Measurements from ENCODE around the gene ANO7.

Gene ANO7

GRCh38 chr2:241202681-241203080, 14.2 kb downstream of the ANO7 start:
- no peaks in the 10 kb centered on the region for H3K9me2 ChIP-seq (replicated peaks; ENCODE audit: control insufficient read depth, low read length)
- no peak overlapping the region for H3K4me2 ChIP-seq (ENCODE audit: low read length)
- H3K9me3 ChIP-seq (ENCODE audit: control insufficient read depth, insufficient read depth, low read length): no peaks in the 10 kb centered on the region
- no peaks in the 10 kb centered on the region for H4K20me1 ChIP-seq (ENCODE audit: control insufficient read depth, insufficient read depth, low read depth, low read length)
- H3K27me3 ChIP-seq (ENCODE audit: control insufficient read depth, low read length): no peaks in the 10 kb centered on the region
- no peaks in the 10 kb centered on the region for H3K79me2 ChIP-seq (ENCODE audit: control insufficient read depth, low read length)
- H3K4me1 ChIP-seq (ENCODE audit: control insufficient read depth, low read length): no peaks in the 10 kb centered on the region
- H3K36me3 ChIP-seq (ENCODE audit: control insufficient read depth, low read length): no peaks in the 10 kb centered on the region
- H3K4me3 ChIP-seq (ENCODE audit: low read length): no peak overlapping the region
- TF ChIP-seq, protein P1, sequence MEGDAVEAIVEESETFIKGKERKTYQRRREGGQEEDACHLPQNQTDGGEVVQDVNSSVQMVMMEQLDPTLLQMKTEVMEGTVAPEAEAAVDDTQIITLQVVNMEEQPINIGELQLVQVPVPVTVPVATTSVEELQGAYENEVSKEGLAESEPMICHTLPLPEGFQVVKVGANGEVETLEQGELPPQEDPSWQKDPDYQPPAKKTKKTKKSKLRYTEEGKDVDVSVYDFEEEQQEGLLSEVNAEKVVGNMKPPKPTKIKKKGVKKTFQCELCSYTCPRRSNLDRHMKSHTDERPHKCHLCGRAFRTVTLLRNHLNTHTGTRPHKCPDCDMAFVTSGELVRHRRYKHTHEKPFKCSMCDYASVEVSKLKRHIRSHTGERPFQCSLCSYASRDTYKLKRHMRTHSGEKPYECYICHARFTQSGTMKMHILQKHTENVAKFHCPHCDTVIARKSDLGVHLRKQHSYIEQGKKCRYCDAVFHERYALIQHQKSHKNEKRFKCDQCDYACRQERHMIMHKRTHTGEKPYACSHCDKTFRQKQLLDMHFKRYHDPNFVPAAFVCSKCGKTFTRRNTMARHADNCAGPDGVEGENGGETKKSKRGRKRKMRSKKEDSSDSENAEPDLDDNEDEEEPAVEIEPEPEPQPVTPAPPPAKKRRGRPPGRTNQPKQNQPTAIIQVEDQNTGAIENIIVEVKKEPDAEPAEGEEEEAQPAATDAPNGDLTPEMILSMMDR (IDR thresholded peaks at IDR 0.05; ENCODE audit: low read depth, low read length, poor library complexity, severe bottlenecking): no peak
- no peak overlapping the region for H3K27ac ChIP-seq (ENCODE audit: low read depth, low read length)
- H3F3A ChIP-seq (ENCODE audit: control insufficient read depth, insufficient read depth): no peaks in the 10 kb centered on the region

- Histone ChIP-seq H3K27ac (ENCODE audit: low read depth, low read length) (no peak overlapping the region), H4K20me1 (ENCODE audit: control insufficient read depth, insufficient read depth, low read depth, low read length) (no peaks in the 10 kb centered on the region), H3K79me2 (ENCODE audit: control insufficient read depth, low read length) (no peaks in the 10 kb centered on the region), H3K4me3 (ENCODE audit: low read length) (no peak overlapping the region), H3F3A (ENCODE audit: control insufficient read depth, insufficient read depth) (no peaks in the 10 kb centered on the region), H3K27me3 (ENCODE audit: control insufficient read depth, low read length) (no peaks in the 10 kb centered on the region), H3K4me1 (ENCODE audit: control insufficient read depth, low read length) (no peaks in the 10 kb centered on the region), H3K9me2 (replicated peaks; ENCODE audit: control insufficient read depth, low read length) (no peaks in the 10 kb centered on the region), H3K4me2 (ENCODE audit: low read length) (no peak overlapping the region), H3K9me3 (ENCODE audit: control insufficient read depth, insufficient read depth, low read length) (no peaks in the 10 kb centered on the region), H3K36me3 (ENCODE audit: control insufficient read depth, low read length) (no peaks in the 10 kb centered on the region)
- TF ChIP-seq, protein P1 (IDR thresholded peaks at IDR 0.05; ENCODE audit: low read depth, low read length, poor library complexity, severe bottlenecking): no peak
- no peak for TF ChIP-seq EZH2phosphoT487 (IDR thresholded peaks at IDR 0.05; ENCODE audit: borderline replicate concordance, low read length)
Observed at GRCh38 chr2:241203218-241204009, 14.9 kb downstream of the ANO7 start.

- H3F3A ChIP-seq (ENCODE audit: control insufficient read depth, insufficient read depth): no peaks in the 10 kb centered on the region
- no peaks in the 10 kb centered on the region for H3K27me3 ChIP-seq (ENCODE audit: control insufficient read depth, low read length)
- no peaks in the 10 kb centered on the region for H3K79me2 ChIP-seq (ENCODE audit: control insufficient read depth, low read length)
- H3K9me3 ChIP-seq (ENCODE audit: control insufficient read depth, insufficient read depth, low read length): no peaks in the 10 kb centered on the region
- no peaks in the 10 kb centered on the region for H3K4me1 ChIP-seq (ENCODE audit: control insufficient read depth, low read length)
- H3K4me3 ChIP-seq (ENCODE audit: low read length): no peak overlapping the region
- no peak for TF ChIP-seq EZH2phosphoT487 (IDR thresholded peaks at IDR 0.05; ENCODE audit: borderline replicate concordance, low read length)
- TF ChIP-seq, protein P1 (IDR thresholded peaks at IDR 0.05; ENCODE audit: low read depth, low read length, poor library complexity, severe bottlenecking): no peak
- H3K9me2 ChIP-seq (replicated peaks; ENCODE audit: control insufficient read depth, low read length): no peaks in the 10 kb centered on the region
- no peaks in the 10 kb centered on the region for H4K20me1 ChIP-seq (ENCODE audit: control insufficient read depth, insufficient read depth, low read depth, low read length)
- H3K4me2 ChIP-seq (ENCODE audit: low read length): no peak overlapping the region
- H3K36me3 ChIP-seq (ENCODE audit: control insufficient read depth, low read length): no peaks in the 10 kb centered on the region
- no peak overlapping the region for H3K27ac ChIP-seq (ENCODE audit: low read depth, low read length)
Observed at GRCh38 chr2:241204010-241204384, 15.5 kb downstream of the ANO7 start.

All from DOHH2 (cell line).